HepG2 (cell line): ENCODE results near the gene TDRD9. TPM values are rescaled to one million over a fixed set of nuclear protein-coding genes. Genes with fewer than 3 reads are reported as not detected.

Experiments used
- ATAC-seq: fragments of 200-7000 bp; cut with Tn5 transposase; 3 replicates; pipeline ENCODE4 v1.9.1; 2020; ENCODE audit warnings: mild to moderate bottlenecking, moderate library complexity
- BruUV-seq: library from RNA; stranded (reverse); fragments of 400-500 nt; replicated peaks from 2 replicates; lab custom pipeline; 2021; lab: Mats Ljungman, UMichigan
- CTCF ChIA-PET: fragments of 300-600 bp; formaldehyde crosslinking; extraction: SDS; loops from one replicate; lab custom pipeline; 2021; ENCODE audit warnings: low total read pairs, inconsistent platforms, low intra/inter-chr PET ratio; lab: Yijun Ruan, JAX
- POLR2A ChIA-PET: fragments of 350-600 bp; sonication (Branson Sonifier 250); formaldehyde crosslinking; loops from one replicate; lab custom pipeline; 2020; ENCODE audit warnings: antibody characterized with exemption, inconsistent platforms; lab: Yijun Ruan, JAX
- DNase-seq: peaks from one replicate; pipeline ENCODE4 v3.0.0-alpha.2; 2015; ENCODE audit warnings: low spot score
- FAIRE-seq: peaks from 3 replicates; lab custom pipeline; 2011; peaks lifted over from hg19 to GRCh38; lab: Jason Lieb, UNC
- H2AFZ ChIP-seq: one replicate; pipeline ENCODE4 v1.6.1; 2011; ENCODE audit warnings: low read length, inconsistent platforms
- H3K27ac ChIP-seq: fragments of 300-600 bp; 3 replicates; pipeline ENCODE4 v1.8.0; 2011; ENCODE audit warnings: mixed run types, mild to moderate bottlenecking, mixed read lengths, low read length, inconsistent platforms; ENCODE audit not compliant: insufficient read depth; ENCODE audit errors: extremely low read length
- H3K27me3 ChIP-seq, 2 experiments: fragments of 200-600 bp in 1 of 2; 2 replicates in 1 of 2; 3 replicates in 1 of 2; pipeline versions ENCODE4 v1.6.0 to v1.8.0; 2011; ENCODE audit warnings: low read length in 2 of 2, mild to moderate bottlenecking in 2 of 2, moderate library complexity in 2 of 2, inconsistent platforms in 1 of 2; ENCODE audit not compliant: insufficient read depth in 2 of 2, control insufficient read depth in 1 of 2
- H3K36me3 ChIP-seq, 2 experiments: fragments of 200-600 bp in 1 of 2; replicated peaks in 1 of 2; 2 replicates in 1 of 2; 3 replicates in 1 of 2; pipeline versions ENCODE4 v1.5.1 to v1.8.0; 2011; ENCODE audit warnings: low read length in 2 of 2, inconsistent platforms in 1 of 2; ENCODE audit not compliant: insufficient read depth in 2 of 2, control insufficient read depth in 1 of 2
- H3K4me1 ChIP-seq: 2 replicates; pipeline ENCODE4 v1.5.1; 2012; ENCODE audit warnings: low read length, inconsistent platforms; ENCODE audit not compliant: insufficient read depth
- H3K4me2 ChIP-seq: 2 replicates; pipeline ENCODE4 v1.6.0; 2011; ENCODE audit warnings: low read depth, low read length, inconsistent platforms
- H3K4me3 ChIP-seq, 3 experiments: fragments of 200-600 bp in 1 of 3; sonication (generic), shearing (Covaris generic) in 1 of 3; replicated peaks in 1 of 3; 2 replicates each; pipeline ENCODE4 v1.5.1; 2011 to 2016; ENCODE audit warnings: low read length in 3 of 3, inconsistent platforms in 2 of 3, low read depth in 2 of 3, mild to moderate bottlenecking in 2 of 3, control low read depth in 1 of 3, mixed read lengths in 1 of 3; ENCODE audit not compliant: insufficient read depth in 1 of 3
- H3K79me2 ChIP-seq: one replicate; pipeline ENCODE4 v1.6.1; 2011; ENCODE audit warnings: low read length, inconsistent platforms; ENCODE audit not compliant: insufficient read depth
- H3K9ac ChIP-seq: 2 replicates; pipeline ENCODE4 v1.6.0; 2011; ENCODE audit warnings: mild to moderate bottlenecking, low read depth, low read length, inconsistent platforms; ENCODE audit not compliant: insufficient read depth
- H3K9me3 ChIP-seq: 2 replicates; pipeline ENCODE4 v1.5.1; 2012; ENCODE audit warnings: mild to moderate bottlenecking, low read length
- H4K20me1 ChIP-seq: 2 replicates; pipeline ENCODE4 v1.6.0; 2011; ENCODE audit warnings: inconsistent platforms, mild to moderate bottlenecking, low read length, moderate library complexity; ENCODE audit not compliant: insufficient read depth
- IKZF1 ChIP-seq: fragments of 450-650 bp; IDR thresholded peaks from 2 replicates; pipeline ENCODE4 v1.7.1; 2016
- MAFG ChIP-seq: sonication (generic); formaldehyde crosslinking; IDR thresholded peaks from 2 replicates; pipeline ENCODE4 v1.5.1; 2020; ENCODE audit warnings: mild to moderate bottlenecking, missing genetic modification reagents
- MXI1 ChIP-seq: IDR thresholded peaks from 3 replicates; pipeline ENCODE4 v1.6.1; 2012; ENCODE audit warnings: low read depth, low read length, inconsistent platforms, borderline replicate concordance
- PHF8 ChIP-seq: sonication (generic); formaldehyde crosslinking; IDR thresholded peaks from 2 replicates; pipeline ENCODE4 v1.5.0; 2020; ENCODE audit warnings: missing genetic modification reagents
- RARG ChIP-seq: sonication (generic); formaldehyde crosslinking; IDR thresholded peaks from 2 replicates; pipeline ENCODE4 v1.4.0; 2020; ENCODE audit warnings: low read depth, mild to moderate bottlenecking, missing genetic modification reagents
- TBX3 ChIP-seq: fragments of 450-650 bp; IDR thresholded peaks from 2 replicates; pipeline ENCODE4 v1.6.1; 2017; ENCODE audit warnings: antibody characterized with exemption, mild to moderate bottlenecking, inconsistent platforms, borderline replicate concordance
- YY1 ChIP-seq: IDR thresholded peaks from 2 replicates; pipeline ENCODE4 v1.6.1; 2011; ENCODE audit warnings: low read length, low read depth, moderate library complexity, mild to moderate bottlenecking; ENCODE audit not compliant: insufficient read depth, insufficient replicate concordance
- ZNF180 ChIP-seq: sonication (generic); formaldehyde crosslinking; IDR thresholded peaks from 2 replicates; pipeline ENCODE4 v1.4.0; 2020; ENCODE audit warnings: low read depth, missing genetic modification reagents, borderline replicate concordance
- ZNF441 ChIP-seq: sonication (generic); formaldehyde crosslinking; IDR thresholded peaks from 2 replicates; pipeline ENCODE4 v1.7.0; 2021; ENCODE audit warnings: missing genetic modification reagents, borderline replicate concordance
- ZNF510 ChIP-seq: sonication (generic); formaldehyde crosslinking; IDR thresholded peaks from 2 replicates; pipeline ENCODE4 v1.4.0; 2020; ENCODE audit warnings: low read depth, mild to moderate bottlenecking, missing genetic modification reagents
- ZNF607 ChIP-seq: sonication (generic); formaldehyde crosslinking; IDR thresholded peaks from 2 replicates; pipeline ENCODE4 v1.5.1; 2020; ENCODE audit warnings: missing genetic modification reagents, mild to moderate bottlenecking, borderline replicate concordance
- ZNF652 ChIP-seq: IDR thresholded peaks from 2 replicates; pipeline ENCODE4 v1.6.1; 2016; ENCODE audit warnings: low read depth, borderline replicate concordance
- WGBS: methylation state at CpG from one replicate; pipeline ENCODE4 v1.1.6; 2017; ENCODE audit warnings: low lambda C conversion rate; 5-methylcytosine and 5-hydroxymethylcytosine counted together
- in situ Hi-C: cut with HindIII; loops from 2 replicates; pipeline ENCODE4 v1.10.0; 2017; ENCODE audit warnings: low pct_unique_long_range_greater_than_20kb; ENCODE audit not compliant: extremely low pct_ligation_motif_present
- intact Hi-C: fragments of 100-400 bp; cut with micrococcal nuclease; formaldehyde crosslinking; loops from one replicate; pipeline ENCODE4 v1.10.0; 2022; ENCODE audit not compliant: unreplicated experiment
- polyA plus RNA-seq, 8 experiments: library from polyadenylated mRNA; depleted of rRNA in 3 of 8; stranded (reverse) in 7 of 8; unstranded in 1 of 8; fragments of >200 nt; fragmentation: Illumina TruSeq in 4 of 8; extraction: Trizol in 4 of 8; gene quantifications; 2 replicates each; pipeline versions ENCODE4 v1.2.1 to v1.2.3, GENCODE V29; 2011 to 2016; ENCODE audit warnings: low read depth in 4 of 8, missing spikeins in 1 of 8, mixed read lengths in 1 of 8; ENCODE audit not compliant: insufficient read depth in 1 of 8
- total RNA-seq, 5 experiments: library from RNA; depleted of rRNA; stranded (reverse); fragments of >200 nt; fragmentation: Illumina TruSeq; extraction: Trizol; gene quantifications; 2 replicates each; pipeline ENCODE4 v1.2.3, GENCODE V29; 2016; ENCODE audit warnings: low read depth in 1 of 5
- TF ChIP-seq, protein P1 (sequence below): sonication (generic); formaldehyde crosslinking; IDR thresholded peaks from 2 replicates; pipeline ENCODE4 v1.8.1; 2023; ENCODE audit warnings: missing genetic modification reagents, inconsistent platforms, borderline replicate concordance
- TF ChIP-seq, protein P2 (sequence below): sonication (generic); formaldehyde crosslinking; IDR thresholded peaks from 2 replicates; pipeline ENCODE4 v1.4.0; 2020; ENCODE audit warnings: missing genetic modification reagents, low read depth, mild to moderate bottlenecking, borderline replicate concordance
- TF ChIP-seq, protein P3 (sequence below): sonication (generic); formaldehyde crosslinking; IDR thresholded peaks from 2 replicates; pipeline ENCODE4 v1.9.0; 2021; ENCODE audit warnings: mild to moderate bottlenecking, missing genetic modification reagents

TDRD9 gene
- total and polyA plus RNA-seq, 2 of the 13 experiments (the other 11 are each of a cell fraction or from before 2014, with no cell fraction given): not detected

DNA sequence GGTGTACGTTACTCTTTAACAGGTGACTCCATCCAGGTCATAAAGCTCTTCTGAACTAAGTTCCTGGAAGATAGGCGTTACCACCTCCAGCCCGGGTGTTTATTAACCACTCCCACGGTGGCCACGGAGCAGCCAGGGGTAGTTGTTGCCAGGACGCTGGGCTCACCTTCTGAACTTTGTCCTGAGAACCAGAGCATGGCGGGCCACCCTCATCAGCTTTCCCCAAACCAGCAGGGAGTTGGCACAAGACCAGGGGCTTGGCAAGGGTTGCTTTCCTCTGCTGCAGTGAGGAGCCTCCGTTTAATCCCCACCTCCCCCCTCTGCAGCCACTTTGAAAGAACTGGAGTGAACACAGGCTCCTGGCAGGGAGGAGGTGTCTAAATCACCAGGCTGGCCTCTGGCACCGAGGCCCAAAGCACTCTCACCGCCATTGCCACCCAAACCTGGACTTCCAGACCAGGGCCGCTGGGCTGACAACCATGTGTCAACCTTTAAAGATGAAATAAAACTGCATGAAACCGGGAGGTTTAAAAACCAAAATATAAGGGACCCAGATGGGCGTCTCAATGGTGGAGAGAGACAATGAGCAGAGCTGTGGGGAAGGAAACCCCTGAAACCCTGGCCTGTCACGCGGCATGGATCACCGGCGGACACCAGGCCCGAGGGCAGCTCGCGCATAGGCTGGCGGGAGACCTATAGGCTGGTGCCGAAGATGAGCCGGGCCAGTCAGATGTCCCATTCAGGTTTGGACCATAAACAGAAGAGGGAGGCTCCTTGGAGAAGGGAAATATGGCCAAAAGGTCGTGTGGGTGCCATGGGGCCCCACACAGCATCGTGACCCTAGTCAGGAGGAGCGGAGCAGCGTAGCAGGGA is 30.9 kb upstream of the TDRD9 start:
- ChIA-PET CTCF (no interaction called here), POLR2A (interaction anchor here (1.0 to 6.3 kb wide), 8 partner anchors 8 to 89 kb away, joined by 3 to 62 read pairs (median 5); no protein-coding TSS in a partner anchor)
- WGBS: 71% methylated on average over 23 of the region's 27 CpGs
- no peaks in the 10 kb centered on the region for H4K20me1 ChIP-seq
- DNase-seq: peak; percentile 28
- H3K36me3 ChIP-seq: no peaks in the 10 kb centered on the region
- H2AFZ ChIP-seq: no peak overlapping the region
- peaks cover 66% of the 10 kb centered on the region for H3K4me1 ChIP-seq
- H3K9me3 ChIP-seq: no peaks in the 10 kb centered on the region
- FAIRE-seq: peak; percentile 76
- no TSS peak for BruUV-seq
- in situ Hi-C loops: no loop called here
- H3K9ac ChIP-seq: no peak overlapping the region
- H3K27ac ChIP-seq: peak overlapping the region; percentile 27
- H3K4me2 ChIP-seq: peak overlapping the region; percentile 38
- no peaks in the 10 kb centered on the region; a peak in 1 of 5 replicates for H3K27me3 ChIP-seq
- ATAC-seq: peak; percentile 39
- peak overlapping the region in 1 of 3 experiments; percentile 14; a peak in 1 of 6 replicates for H3K4me3 ChIP-seq
- intact Hi-C loops: no loop called here
- no peaks in the 10 kb centered on the region for H3K79me2 ChIP-seq
- TF ChIP-seq ZNF652 (CRISPR knock-in tag) (no peak), MXI1 (no peak), TBX3 (no peak), YY1 (peak; percentile 57), IKZF1 (no peak), MAFG (CRISPR knock-in tag) (no peak), PHF8 (0 out of 2 replicates have a peak, but pooled peaks have one; percentile 21), ZNF441 (no peak), RARG (CRISPR knock-in tag) (no peak), ZNF607 (CRISPR knock-in tag) (no peak), ZNF180 (CRISPR knock-in tag) (no peak), ZNF510 (no peak)
- TF ChIP-seq, protein P1, sequence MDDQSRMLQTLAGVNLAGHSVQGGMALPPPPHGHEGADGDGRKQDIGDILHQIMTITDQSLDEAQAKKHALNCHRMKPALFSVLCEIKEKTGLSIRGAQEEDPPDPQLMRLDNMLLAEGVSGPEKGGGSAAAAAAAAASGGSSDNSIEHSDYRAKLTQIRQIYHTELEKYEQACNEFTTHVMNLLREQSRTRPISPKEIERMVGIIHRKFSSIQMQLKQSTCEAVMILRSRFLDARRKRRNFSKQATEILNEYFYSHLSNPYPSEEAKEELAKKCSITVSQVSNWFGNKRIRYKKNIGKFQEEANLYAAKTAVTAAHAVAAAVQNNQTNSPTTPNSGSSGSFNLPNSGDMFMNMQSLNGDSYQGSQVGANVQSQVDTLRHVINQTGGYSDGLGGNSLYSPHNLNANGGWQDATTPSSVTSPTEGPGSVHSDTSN (CRISPR knock-in tag): no peak
- TF ChIP-seq, protein P2, sequence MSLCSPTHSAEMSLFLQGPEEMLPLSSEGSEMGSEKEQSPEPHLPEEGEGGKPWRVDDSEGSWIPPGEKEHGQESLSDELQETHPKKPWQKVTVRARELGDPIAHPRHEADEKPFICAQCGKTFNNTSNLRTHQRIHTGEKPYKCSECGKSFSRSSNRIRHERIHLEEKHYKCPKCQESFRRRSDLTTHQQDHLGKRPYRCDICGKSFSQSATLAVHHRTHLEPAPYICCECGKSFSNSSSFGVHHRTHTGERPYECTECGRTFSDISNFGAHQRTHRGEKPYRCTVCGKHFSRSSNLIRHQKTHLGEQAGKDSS (CRISPR knock-in tag): no peak
- TF ChIP-seq, protein P3, sequence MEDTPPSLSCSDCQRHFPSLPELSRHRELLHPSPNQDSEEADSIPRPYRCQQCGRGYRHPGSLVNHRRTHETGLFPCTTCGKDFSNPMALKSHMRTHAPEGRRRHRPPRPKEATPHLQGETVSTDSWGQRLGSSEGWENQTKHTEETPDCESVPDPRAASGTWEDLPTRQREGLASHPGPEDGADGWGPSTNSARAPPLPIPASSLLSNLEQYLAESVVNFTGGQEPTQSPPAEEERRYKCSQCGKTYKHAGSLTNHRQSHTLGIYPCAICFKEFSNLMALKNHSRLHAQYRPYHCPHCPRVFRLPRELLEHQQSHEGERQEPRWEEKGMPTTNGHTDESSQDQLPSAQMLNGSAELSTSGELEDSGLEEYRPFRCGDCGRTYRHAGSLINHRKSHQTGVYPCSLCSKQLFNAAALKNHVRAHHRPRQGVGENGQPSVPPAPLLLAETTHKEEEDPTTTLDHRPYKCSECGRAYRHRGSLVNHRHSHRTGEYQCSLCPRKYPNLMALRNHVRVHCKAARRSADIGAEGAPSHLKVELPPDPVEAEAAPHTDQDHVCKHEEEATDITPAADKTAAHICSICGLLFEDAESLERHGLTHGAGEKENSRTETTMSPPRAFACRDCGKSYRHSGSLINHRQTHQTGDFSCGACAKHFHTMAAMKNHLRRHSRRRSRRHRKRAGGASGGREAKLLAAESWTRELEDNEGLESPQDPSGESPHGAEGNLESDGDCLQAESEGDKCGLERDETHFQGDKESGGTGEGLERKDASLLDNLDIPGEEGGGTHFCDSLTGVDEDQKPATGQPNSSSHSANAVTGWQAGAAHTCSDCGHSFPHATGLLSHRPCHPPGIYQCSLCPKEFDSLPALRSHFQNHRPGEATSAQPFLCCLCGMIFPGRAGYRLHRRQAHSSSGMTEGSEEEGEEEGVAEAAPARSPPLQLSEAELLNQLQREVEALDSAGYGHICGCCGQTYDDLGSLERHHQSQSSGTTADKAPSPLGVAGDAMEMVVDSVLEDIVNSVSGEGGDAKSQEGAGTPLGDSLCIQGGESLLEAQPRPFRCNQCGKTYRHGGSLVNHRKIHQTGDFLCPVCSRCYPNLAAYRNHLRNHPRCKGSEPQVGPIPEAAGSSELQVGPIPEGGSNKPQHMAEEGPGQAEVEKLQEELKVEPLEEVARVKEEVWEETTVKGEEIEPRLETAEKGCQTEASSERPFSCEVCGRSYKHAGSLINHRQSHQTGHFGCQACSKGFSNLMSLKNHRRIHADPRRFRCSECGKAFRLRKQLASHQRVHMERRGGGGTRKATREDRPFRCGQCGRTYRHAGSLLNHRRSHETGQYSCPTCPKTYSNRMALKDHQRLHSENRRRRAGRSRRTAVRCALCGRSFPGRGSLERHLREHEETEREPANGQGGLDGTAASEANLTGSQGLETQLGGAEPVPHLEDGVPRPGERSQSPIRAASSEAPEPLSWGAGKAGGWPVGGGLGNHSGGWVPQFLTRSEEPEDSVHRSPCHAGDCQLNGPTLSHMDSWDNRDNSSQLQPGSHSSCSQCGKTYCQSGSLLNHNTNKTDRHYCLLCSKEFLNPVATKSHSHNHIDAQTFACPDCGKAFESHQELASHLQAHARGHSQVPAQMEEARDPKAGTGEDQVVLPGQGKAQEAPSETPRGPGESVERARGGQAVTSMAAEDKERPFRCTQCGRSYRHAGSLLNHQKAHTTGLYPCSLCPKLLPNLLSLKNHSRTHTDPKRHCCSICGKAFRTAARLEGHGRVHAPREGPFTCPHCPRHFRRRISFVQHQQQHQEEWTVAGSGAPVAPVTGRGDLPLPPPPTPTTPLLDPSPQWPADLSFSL (CRISPR knock-in tag): no peak
